GM12872 (cell line): ENCODE measurements around the gene RMDN3.

Experiments
- CTCF ChIP-seq: IDR thresholded peaks from 3 replicates; pipeline ENCODE4 v1.5.1; 2011; ENCODE audit warnings: low read depth, mild to moderate bottlenecking, low read length, moderate library complexity; ENCODE audit not compliant: insufficient read depth

The RMDN3 gene

GRCh38 chr15:40771242-40771641, 16.2 kb upstream of the RMDN3 start:
- TF ChIP-seq CTCF = no peak

- TF ChIP-seq CTCF = no peak
Measured at GRCh38 chr15:40770147-40770721, 15.2 kb upstream of the RMDN3 start.

- no peak for TF ChIP-seq CTCF
Measured at GRCh38 chr15:40769274-40770146, 14.5 kb upstream of the RMDN3 start, which contains the start of gene C15orf62. Gene C15orf62 (plus strand): TSS chr15:40769980. CDS start chr15:40770496, 516 bp downstream.

- peak; percentile 45 for TF ChIP-seq CTCF
Measured at GRCh38 chr15:40768521-40769273, 13.6 kb upstream of the RMDN3 start.

GRCh38 chr15:40767838-40768500, 12.9 kb upstream of the RMDN3 start:
- TF ChIP-seq CTCF = no peak

- no peak for TF ChIP-seq CTCF
Measured at GRCh38 chr15:40766906-40767837, 12.1 kb upstream of the RMDN3 start.
